ENCODE results near the gene OTOL1.

The OTOL1 gene

GRCh38 chr3:161462138-161462537, 34.5 kb upstream of the OTOL1 start:
- TF ChIP-seq SIN3A (IDR thresholded peaks at IDR 0.05; ENCODE audit: borderline replicate concordance, insufficient read depth, low read length) (no peak), REST (IDR thresholded peaks at IDR 0.05; ENCODE audit: insufficient read depth in 1 of 2, low read depth in 2 of 2, low read length in 2 of 2) (no peak), TAF1 (IDR thresholded peaks at IDR 0.05; ENCODE audit: borderline replicate concordance, insufficient read depth, low read length) (no peak), FOXP2 (optimal IDR thresholded peaks at IDR 0.05; ENCODE audit: borderline replicate concordance, extremely low read depth, extremely low read length, insufficient read depth) (no peak), POLR2AphosphoS5 (IDR thresholded peaks at IDR 0.05; ENCODE audit: low read depth, low read length) (no peak)

GRCh38 chr3:161471211-161471610, 25.4 kb upstream of the OTOL1 start:
- TF ChIP-seq FOXP2 (optimal IDR thresholded peaks at IDR 0.05; ENCODE audit: borderline replicate concordance, extremely low read depth, extremely low read length, insufficient read depth) (no peak), TAF1 (IDR thresholded peaks at IDR 0.05; ENCODE audit: borderline replicate concordance, insufficient read depth, low read length) (no peak), SIN3A (IDR thresholded peaks at IDR 0.05; ENCODE audit: borderline replicate concordance, insufficient read depth, low read length) (no peak), REST (IDR thresholded peaks at IDR 0.05; ENCODE audit: insufficient read depth in 1 of 2, low read depth in 2 of 2, low read length in 2 of 2) (no peak), POLR2AphosphoS5 (IDR thresholded peaks at IDR 0.05; ENCODE audit: low read depth, low read length) (no peak)

- TF ChIP-seq REST (IDR thresholded peaks at IDR 0.05; ENCODE audit: insufficient read depth in 1 of 2, low read depth in 2 of 2, low read length in 2 of 2) (no peak), TAF1 (IDR thresholded peaks at IDR 0.05; ENCODE audit: borderline replicate concordance, insufficient read depth, low read length) (no peak), FOXP2 (optimal IDR thresholded peaks at IDR 0.05; ENCODE audit: borderline replicate concordance, extremely low read depth, extremely low read length, insufficient read depth) (no peak), SIN3A (IDR thresholded peaks at IDR 0.05; ENCODE audit: borderline replicate concordance, insufficient read depth, low read length) (no peak), POLR2AphosphoS5 (IDR thresholded peaks at IDR 0.05; ENCODE audit: low read depth, low read length) (no peak)
Measured at GRCh38 chr3:161474139-161474538, 22.5 kb upstream of the OTOL1 start.

GRCh38 chr3:161474741-161475140, 21.9 kb upstream of the OTOL1 start:
- TF ChIP-seq POLR2AphosphoS5 (IDR thresholded peaks at IDR 0.05; ENCODE audit: low read depth, low read length) (no peak), SIN3A (IDR thresholded peaks at IDR 0.05; ENCODE audit: borderline replicate concordance, insufficient read depth, low read length) (no peak), FOXP2 (optimal IDR thresholded peaks at IDR 0.05; ENCODE audit: borderline replicate concordance, extremely low read depth, extremely low read length, insufficient read depth) (no peak), REST (IDR thresholded peaks at IDR 0.05; ENCODE audit: insufficient read depth in 1 of 2, low read depth in 2 of 2, low read length in 2 of 2) (no peak), TAF1 (IDR thresholded peaks at IDR 0.05; ENCODE audit: borderline replicate concordance, insufficient read depth, low read length) (no peak)

- no peak for TF ChIP-seq FOXP2 (optimal IDR thresholded peaks at IDR 0.05; ENCODE audit: borderline replicate concordance, extremely low read depth, extremely low read length, insufficient read depth)
- TF ChIP-seq SIN3A (IDR thresholded peaks at IDR 0.05; ENCODE audit: borderline replicate concordance, insufficient read depth, low read length): no peak
- TF ChIP-seq REST (IDR thresholded peaks at IDR 0.05; ENCODE audit: insufficient read depth in 1 of 2, low read depth in 2 of 2, low read length in 2 of 2): no peak
- TF ChIP-seq POLR2AphosphoS5 (IDR thresholded peaks at IDR 0.05; ENCODE audit: low read depth, low read length): no peak
Measured at GRCh38 chr3:161475206-161475605, 21.4 kb upstream of the OTOL1 start.

All from PFSK-1 (cell line).